Measurements from ENCODE around the gene MDFIC2.

DNA sequence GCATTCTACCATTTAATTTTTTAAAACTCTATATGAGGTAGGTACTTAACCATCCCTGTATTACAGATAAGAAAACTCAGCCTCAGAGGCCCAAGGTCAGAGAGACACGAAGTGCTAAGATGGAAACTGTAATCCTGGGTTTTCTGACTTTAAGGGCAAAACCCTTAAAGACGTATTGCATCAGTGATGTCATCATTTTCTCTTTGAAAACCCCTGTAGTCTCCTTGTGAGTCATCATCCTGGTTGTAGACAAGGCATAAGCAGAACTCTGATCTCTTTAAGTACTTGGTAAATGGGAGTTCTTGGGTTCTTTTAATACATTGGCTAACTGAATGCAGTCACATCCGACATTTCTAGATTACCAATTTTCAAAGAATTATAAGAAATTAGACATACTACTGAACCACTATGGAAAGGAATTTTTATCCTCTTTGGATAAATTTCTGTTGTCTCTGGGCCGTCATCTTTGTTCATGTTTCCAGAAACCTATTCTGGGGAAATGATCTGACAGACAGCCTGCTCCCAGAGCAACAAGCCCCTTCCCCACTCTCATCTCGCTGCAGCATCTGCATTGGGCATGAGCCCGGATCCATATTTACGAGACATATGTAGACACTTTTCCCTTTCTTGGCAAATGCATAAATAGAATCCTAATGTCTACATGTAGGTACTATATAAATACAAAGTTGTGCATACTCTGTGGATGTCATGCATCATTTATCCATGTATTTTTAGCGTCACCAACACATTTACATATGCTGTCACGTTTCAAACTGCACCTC lies 48.7 kb upstream of the MDFIC2 start:
- TF ChIP-seq, protein P1, sequence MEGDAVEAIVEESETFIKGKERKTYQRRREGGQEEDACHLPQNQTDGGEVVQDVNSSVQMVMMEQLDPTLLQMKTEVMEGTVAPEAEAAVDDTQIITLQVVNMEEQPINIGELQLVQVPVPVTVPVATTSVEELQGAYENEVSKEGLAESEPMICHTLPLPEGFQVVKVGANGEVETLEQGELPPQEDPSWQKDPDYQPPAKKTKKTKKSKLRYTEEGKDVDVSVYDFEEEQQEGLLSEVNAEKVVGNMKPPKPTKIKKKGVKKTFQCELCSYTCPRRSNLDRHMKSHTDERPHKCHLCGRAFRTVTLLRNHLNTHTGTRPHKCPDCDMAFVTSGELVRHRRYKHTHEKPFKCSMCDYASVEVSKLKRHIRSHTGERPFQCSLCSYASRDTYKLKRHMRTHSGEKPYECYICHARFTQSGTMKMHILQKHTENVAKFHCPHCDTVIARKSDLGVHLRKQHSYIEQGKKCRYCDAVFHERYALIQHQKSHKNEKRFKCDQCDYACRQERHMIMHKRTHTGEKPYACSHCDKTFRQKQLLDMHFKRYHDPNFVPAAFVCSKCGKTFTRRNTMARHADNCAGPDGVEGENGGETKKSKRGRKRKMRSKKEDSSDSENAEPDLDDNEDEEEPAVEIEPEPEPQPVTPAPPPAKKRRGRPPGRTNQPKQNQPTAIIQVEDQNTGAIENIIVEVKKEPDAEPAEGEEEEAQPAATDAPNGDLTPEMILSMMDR (IDR thresholded peaks at IDR 0.05), result no peak
- TF ChIP-seq POLR2A (IDR thresholded peaks at IDR 0.05), result no peak

Measured in testis (tissue), 2 donors.